HG02798 (cell line): ENCODE results near the gene PPP2R2B.

Source experiments
- ATAC-seq: cut with Tn5 transposase; IDR thresholded peaks from one replicate; pipeline ENCODE4 v1.9.1; 2021; ENCODE audit warnings: mild to moderate bottlenecking; ENCODE audit not compliant: unreplicated experiment, poor library complexity

PPP2R2B gene

DNA sequence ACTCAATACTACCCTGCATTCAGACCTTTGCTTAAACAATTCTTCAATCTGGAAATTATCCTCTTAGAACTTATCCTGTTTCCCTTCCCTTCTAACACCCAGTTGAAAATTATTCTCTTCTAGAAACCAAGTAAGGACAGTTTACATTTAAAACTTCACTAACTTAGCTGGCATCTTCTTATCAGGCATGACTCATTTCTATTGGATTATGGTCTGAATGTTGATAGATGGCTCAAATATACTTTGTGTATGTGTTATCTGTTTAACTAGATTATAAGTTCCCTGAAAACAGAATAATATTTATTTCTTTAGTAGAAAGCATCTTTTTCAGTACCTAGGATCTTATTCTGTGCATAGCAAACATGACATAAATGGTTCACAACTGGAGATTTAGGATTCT lies 161.9 kb downstream of the PPP2R2B start:
- ATAC-seq = no peak

- ATAC-seq = no peak
Observed at GRCh38 chr5:146710348-146710747, 168.2 kb downstream of the PPP2R2B start.

DNA sequence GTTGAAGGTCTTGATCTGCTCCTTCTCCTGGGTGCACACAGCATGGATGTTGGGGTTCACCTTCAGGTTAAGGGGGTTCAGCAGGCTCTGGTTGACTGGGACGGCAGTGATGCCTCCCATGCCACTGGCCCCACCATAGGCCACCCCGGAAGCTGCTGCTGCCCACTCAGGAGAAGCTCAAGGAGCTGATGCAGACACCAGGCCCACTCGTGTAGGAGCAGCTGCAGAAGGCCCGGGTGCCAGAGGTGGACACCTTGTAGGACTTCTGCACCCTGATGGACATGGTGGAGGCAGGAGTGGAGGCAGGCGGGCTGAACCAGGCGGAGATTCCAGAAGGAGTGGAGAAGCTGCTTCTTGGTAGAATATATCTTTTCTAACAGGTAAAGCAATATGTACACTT lies 171.2 kb downstream of the PPP2R2B start:
- ATAC-seq = no peak

DNA sequence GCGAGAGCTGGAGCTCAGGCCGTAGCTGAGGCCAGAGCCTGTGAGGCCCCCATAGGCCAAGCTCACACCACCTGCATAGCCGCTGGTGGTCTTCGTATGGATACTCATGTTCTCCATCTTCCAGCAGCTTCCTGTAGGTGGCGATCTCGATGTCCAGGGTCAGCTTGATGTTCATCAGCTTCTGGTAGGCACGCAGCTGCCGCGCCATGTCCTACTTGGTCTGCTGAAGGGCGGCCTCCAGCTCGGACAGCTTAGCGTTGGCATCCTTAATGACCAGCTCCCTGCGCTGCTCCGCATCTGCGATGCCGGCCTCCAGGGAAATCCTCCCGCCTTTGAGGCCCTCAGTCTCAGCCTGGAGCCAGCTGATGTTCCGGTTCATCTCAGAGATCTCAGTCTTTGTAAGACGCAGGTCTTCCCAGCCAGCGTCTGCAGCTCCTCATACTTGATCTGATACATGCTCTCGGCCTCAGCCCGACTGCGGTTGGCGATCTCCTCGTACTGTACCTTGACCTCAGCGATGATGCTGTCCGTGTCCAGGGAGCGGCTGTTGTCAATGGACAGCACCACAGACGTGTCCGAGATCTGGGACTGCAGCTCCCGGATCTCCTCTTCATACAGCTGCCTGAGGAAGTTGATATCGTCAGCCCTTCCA lies 172.1 kb downstream of the PPP2R2B start:
- ATAC-seq = no peak

DNA sequence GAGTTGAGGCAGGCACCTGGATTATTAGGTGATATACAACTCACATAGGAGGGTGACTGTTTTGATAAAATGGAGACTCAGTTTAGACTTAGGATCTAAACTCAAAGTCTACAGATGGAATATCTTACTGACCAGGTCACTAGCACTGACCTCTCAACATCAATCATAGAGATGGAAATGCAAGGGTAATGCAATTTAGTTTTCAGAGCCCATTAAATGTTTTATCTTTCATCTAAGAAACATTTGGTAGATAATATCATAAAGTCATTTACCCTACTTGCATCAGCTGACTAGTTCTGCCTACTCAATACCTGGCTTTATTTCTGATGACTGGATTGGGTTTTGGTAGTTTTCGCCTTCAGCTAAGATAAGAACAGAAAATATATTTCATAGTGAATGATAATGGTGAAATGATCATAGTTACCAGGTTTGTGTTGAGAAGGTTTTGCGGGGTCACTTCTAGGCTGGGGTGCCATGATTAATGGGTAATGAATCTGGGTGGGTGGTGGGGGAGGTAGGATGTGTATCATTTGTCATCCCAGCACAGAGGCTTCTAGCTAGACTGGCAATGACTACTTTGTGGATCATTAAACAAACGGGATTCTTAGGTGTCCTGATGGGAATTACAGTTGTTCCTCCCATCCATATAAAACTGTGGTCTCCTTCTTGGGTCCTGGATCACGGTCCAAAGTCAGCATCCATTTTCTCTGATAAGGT lies 173.4 kb downstream of the PPP2R2B start:
- ATAC-seq = no peak

DNA sequence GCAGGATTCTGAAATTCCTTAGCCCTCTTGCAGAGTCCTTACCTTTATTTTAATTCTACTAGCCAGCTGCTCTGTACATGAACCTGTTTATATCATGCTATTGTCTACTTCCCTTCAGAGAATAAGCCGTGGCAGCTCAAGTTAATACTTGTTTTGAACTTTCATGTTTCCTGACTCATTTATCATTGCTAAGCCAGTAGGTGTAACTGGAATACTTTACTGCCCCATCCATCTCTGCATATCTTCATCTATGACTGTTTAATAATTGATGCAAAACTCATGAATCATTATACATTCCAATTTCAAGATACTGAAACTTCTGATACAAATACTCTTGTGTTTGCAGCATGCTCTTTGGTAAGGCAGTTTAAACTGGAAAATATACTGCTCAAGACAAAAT lies 174.7 kb downstream of the PPP2R2B start:
- ATAC-seq = no peak

DNA sequence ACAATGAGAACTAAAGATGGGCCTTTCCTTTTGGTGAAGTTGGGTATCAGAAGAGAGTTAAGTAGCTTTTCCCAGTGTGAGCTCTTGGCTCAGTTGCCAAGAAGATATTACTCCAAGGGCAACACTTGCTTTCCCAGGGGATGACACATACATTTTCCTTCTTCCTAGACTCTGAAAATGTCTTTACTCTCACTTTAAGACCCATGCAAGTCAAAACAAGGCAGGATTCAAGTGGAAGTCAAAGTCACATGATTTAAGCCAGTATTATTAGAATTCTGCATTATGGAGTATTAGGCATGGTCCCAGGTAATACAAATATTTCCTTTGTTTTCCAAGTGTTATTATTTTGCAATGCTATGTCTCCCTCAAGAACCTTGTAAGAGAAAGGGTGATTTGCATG lies 175.1 kb downstream of the PPP2R2B start:
- no peak for ATAC-seq

DNA sequence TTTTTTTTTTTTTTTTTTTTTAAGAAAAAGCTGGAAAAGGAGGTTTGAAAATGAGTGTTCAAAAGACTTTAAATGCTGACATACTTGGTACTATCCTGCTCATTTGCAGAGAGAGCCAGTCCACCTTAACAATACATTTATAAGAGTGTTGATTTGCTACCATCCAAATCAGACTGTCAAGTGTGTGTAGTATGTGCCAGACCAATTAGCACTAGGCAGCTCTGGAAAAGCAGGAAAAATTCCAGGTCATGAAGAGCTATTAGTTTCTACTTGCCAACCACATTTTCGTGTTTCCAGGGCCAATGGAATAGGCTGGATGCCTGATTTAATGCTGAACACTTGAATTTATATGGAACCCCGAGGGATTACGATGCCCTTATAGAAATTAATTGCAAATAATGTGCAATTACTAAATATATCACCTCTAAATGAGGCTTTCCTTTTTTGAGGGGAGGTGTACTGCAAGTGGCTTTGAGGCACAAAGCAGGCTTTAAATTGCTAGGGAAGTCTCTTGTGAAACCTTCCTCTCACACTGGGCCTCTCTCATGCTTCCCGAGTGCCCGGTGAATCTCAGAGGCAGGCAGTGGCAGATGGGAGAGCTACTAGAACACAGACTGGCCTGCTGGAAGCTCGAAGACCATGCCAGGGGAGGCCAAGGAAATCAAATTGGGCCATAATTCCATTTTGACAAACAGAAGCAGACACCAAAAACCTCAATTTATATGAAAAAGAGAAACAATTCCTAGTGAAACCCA lies 178.7 kb downstream of the PPP2R2B start:
- ATAC-seq = no peak

DNA sequence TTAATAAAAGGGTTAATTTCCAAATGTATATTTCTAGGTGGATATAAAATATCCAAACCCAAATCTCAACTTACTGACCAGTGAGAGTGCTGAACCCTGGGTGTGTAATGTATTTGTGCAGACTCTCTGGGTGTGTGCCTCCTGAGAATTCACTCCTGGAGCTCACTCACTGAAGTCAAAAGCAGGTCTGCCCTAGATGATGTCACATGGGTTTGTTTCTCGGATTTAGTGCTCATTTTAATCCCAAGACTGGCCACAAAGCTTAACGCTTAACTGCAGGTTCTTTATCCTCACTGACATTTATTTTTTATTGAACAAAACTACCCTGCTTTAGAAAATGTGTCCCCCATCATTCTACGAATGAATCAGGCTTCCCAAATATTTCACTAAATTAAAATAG lies 179.4 kb downstream of the PPP2R2B start:
- ATAC-seq = no peak

DNA sequence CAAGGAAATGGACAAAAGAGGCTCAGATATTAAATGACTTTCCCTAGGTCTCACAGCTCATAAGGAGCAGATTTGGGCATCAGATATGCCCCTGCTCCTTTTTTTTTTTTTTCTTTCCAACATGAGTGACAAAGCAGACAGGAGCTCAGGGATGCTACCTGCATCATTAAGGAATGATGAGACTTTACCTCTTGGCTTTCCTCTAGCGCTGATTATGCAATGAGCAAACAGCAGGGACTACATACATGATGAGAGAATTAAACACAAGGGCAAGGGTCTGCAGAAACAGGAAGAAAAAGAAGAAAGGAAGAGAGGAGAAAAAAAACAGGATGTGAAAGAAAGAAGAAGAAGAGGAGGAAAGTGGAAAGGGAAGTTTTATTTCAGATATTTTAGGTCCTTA lies 179.9 kb downstream of the PPP2R2B start:
- ATAC-seq = no peak

- no peak for ATAC-seq
Observed at GRCh38 chr5:146697211-146697610, 181.3 kb downstream of the PPP2R2B start.

DNA sequence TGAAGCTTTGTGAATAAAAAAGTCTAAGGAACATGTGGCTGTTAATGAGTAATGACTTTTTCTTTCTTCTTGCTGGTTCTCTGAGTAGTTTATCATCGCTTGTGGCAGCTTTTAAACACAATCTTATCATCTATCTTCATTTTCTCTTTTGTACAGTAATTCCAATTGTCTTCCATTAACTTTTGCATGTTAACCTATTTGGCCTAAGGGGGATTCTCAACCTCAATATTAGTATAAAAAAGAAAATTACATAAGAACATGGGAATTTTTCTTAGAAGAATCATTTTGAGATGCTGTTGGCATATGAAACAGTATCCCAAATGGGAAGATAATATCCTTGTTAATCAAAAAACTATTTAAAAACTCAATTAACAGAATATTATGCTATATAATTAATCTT lies 182.9 kb downstream of the PPP2R2B start:
- no peak for ATAC-seq

GRCh38 chr5:146690880-146691355 lies 187.6 kb downstream of the PPP2R2B start:
- no peak for ATAC-seq

- no peak for ATAC-seq
Observed at GRCh38 chr5:146687630-146688029, 190.9 kb downstream of the PPP2R2B start.

GRCh38 chr5:146683861-146684260 lies 194.7 kb downstream of the PPP2R2B start:
- ATAC-seq = no peak

DNA sequence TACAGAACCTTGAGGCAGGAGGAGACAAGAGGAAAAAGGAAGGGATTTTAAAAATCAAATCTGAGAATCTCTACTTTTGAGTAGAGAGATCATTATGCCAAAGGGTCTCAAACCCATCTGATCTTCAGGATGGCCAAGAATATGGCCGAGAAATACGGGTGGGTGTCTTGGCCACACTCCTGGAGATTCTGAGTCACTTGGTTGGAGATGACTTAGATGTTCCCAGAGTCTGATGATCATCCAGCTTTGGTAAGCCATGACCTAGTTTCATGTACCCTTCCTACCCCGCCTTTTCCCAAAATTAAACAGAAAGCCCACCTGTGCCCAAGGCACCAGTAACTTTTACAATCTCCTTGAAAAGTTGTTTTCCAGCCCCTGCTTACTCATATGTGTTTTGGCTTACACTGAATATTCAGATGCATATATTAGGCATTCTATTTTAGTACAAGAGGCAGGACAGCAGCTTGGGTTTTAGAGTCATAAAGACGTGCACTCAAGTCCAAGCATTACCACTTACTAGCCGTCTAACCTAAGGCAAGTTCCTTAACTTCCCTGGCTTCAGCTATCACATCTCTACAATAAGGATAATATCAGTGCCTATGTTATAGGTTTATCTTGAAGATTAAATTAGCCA lies 195.5 kb downstream of the PPP2R2B start:
- ATAC-seq = no peak

GRCh38 chr5:146681585-146682105 lies 196.9 kb downstream of the PPP2R2B start:
- no peak for ATAC-seq

DNA sequence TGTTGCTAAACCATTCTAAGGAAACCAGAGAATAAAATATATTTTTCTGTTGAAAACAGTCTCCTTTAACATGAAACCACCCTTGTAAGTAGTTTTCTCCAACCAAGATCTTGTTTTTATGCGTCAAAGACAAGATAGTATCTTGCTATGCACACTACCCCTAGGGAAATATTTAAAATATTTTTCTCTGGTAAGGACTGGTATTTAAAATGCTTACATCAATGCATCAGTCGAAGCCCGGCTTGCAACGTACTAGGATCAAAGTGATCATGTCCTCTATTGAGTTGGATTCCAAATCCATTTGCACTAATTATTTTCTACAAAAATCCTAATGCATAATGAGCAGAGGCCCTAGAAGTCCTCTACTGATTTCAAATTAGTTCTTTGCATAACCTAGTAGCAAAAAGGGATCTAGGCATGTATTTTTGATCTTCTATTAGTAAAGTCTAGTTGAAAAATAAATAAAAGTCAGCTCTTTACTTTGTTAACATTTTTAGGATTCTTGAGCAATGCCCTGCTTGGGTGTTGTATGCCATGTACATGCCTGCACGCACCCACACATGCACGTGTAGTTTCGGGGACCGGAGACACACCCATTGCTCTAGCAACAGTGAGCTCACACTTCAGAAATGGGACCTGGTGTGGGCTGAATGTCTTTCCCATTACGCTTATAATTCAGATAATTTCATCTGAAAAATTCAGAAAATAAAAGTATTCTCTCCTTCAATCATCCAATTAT lies 197.5 kb downstream of the PPP2R2B start:
- no peak for ATAC-seq

- ATAC-seq = no peak
Observed at GRCh38 chr5:146675636-146676035, 202.9 kb downstream of the PPP2R2B start.

GRCh38 chr5:146672866-146673265 lies 205.7 kb downstream of the PPP2R2B start:
- ATAC-seq = no peak
